ENCODE measurements around the gene ASTN1.

DNA sequence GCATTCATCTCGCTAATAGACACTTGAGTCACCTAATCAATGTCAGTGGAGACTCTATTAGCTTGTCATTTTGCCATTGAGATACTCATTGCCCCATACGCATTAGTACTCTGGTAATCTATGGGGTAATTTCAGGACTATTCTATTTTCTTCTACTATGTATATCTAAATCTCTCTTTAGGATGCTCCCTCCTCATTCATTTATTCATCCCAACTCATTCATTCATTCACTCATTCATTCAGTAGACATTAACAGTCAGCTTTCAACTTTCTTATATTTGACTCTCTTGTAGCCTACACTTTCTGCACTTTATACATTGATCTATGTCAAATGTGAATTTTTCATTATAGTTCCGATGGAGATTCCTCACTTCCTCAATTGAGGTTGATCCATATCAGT is 170.9 kb downstream of the ASTN1 start:
- TF ChIP-seq, protein P1, sequence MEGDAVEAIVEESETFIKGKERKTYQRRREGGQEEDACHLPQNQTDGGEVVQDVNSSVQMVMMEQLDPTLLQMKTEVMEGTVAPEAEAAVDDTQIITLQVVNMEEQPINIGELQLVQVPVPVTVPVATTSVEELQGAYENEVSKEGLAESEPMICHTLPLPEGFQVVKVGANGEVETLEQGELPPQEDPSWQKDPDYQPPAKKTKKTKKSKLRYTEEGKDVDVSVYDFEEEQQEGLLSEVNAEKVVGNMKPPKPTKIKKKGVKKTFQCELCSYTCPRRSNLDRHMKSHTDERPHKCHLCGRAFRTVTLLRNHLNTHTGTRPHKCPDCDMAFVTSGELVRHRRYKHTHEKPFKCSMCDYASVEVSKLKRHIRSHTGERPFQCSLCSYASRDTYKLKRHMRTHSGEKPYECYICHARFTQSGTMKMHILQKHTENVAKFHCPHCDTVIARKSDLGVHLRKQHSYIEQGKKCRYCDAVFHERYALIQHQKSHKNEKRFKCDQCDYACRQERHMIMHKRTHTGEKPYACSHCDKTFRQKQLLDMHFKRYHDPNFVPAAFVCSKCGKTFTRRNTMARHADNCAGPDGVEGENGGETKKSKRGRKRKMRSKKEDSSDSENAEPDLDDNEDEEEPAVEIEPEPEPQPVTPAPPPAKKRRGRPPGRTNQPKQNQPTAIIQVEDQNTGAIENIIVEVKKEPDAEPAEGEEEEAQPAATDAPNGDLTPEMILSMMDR (IDR thresholded peaks at IDR 0.05), result no peak
- TF ChIP-seq POLR2AphosphoS5 (IDR thresholded peaks at IDR 0.05; ENCODE audit: low read depth, low read length), result no peak

Measured in Panc1 (cell line).